NCI-H2029 (cell line): ENCODE measurements around the gene TAOK3.
"Not testable (repeated sequence)": the region's sequence is repeated elsewhere in the genome, so short reads cannot be mapped to it uniquely, and the experiment has no call there.

Experiments used
- DNase-seq: peaks from one replicate; lab custom pipeline; 2025; lab: John Stamatoyannopoulos, UW

The TAOK3 gene

GRCh38 chr12:118337194-118337838 lies 35.4 kb downstream of the TAOK3 start:
- no peak for DNase-seq

GRCh38 chr12:118336123-118336522 lies 36.6 kb downstream of the TAOK3 start:
- DNase-seq = no peak

- no peak for DNase-seq
Observed at GRCh38 chr12:118334939-118335567, 37.7 kb downstream of the TAOK3 start.

- DNase-seq = no peak
Observed at GRCh38 chr12:118334241-118334640, 38.5 kb downstream of the TAOK3 start.

GRCh38 chr12:118332511-118332910 lies 40.2 kb downstream of the TAOK3 start:
- DNase-seq = no peak

- no peak for DNase-seq
Observed at GRCh38 chr12:118330421-118331018, 42.2 kb downstream of the TAOK3 start.

- DNase-seq = no peak
Observed at GRCh38 chr12:118328486-118329330, 44.0 kb downstream of the TAOK3 start.

GRCh38 chr12:118327391-118327790 lies 45.3 kb downstream of the TAOK3 start:
- no peak for DNase-seq

- no peak for DNase-seq
Observed at GRCh38 chr12:118326991-118327390, 45.7 kb downstream of the TAOK3 start.

GRCh38 chr12:118325081-118325480 lies 47.6 kb downstream of the TAOK3 start:
- DNase-seq = no peak

GRCh38 chr12:118319627-118320026 lies 53.1 kb downstream of the TAOK3 start:
- DNase-seq = no peak

GRCh38 chr12:118318744-118319143 lies 54.0 kb downstream of the TAOK3 start:
- no peak for DNase-seq

- DNase-seq = no peak
Observed at GRCh38 chr12:118317729-118318128, 55.0 kb downstream of the TAOK3 start.

- no peak for DNase-seq
Observed at GRCh38 chr12:118315821-118316220, 56.9 kb downstream of the TAOK3 start.

GRCh38 chr12:118312578-118312977 lies 60.1 kb downstream of the TAOK3 start:
- no peak for DNase-seq

- DNase-seq = no peak
Observed at GRCh38 chr12:118311666-118312065, 61.0 kb downstream of the TAOK3 start.

- no peak for DNase-seq
Observed at GRCh38 chr12:118310320-118310719, 62.4 kb downstream of the TAOK3 start.

GRCh38 chr12:118308006-118308405 lies 64.7 kb downstream of the TAOK3 start:
- DNase-seq = not testable (repeated sequence)

- no peak for DNase-seq
Observed at GRCh38 chr12:118307069-118307954, 65.4 kb downstream of the TAOK3 start.

GRCh38 chr12:118304093-118304492 lies 68.6 kb downstream of the TAOK3 start:
- no peak for DNase-seq

- peak; percentile 5 for DNase-seq
Observed at GRCh38 chr12:118302053-118302452, 70.7 kb downstream of the TAOK3 start.
